GM21717 (cell line): ENCODE results near the gene CDH6.
"Not testable (repeated sequence)": the region's sequence is repeated elsewhere in the genome, so short reads cannot be mapped to it uniquely, and the experiment has no call there.

Experiments used
- ATAC-seq: cut with Tn5 transposase; IDR thresholded peaks from one replicate; pipeline ENCODE4 v1.9.1; 2021; ENCODE audit warnings: mild to moderate bottlenecking, moderate library complexity; ENCODE audit not compliant: unreplicated experiment

CDH6 gene

GRCh38 chr5:31322946-31323345 lies 129.5 kb downstream of the CDH6 start:
- ATAC-seq = no peak

- no peak for ATAC-seq
Observed at GRCh38 chr5:31324842-31325241, 131.4 kb downstream of the CDH6 start.

- no peak for ATAC-seq
Observed at GRCh38 chr5:31328040-31328733, 134.7 kb downstream of the CDH6 start.

GRCh38 chr5:31329715-31330114 lies 136.2 kb downstream of the CDH6 start:
- ATAC-seq = no peak

- ATAC-seq = no peak
Observed at GRCh38 chr5:31332160-31332559, 138.7 kb downstream of the CDH6 start.

- no peak for ATAC-seq
Observed at GRCh38 chr5:31333475-31333874, 140.0 kb downstream of the CDH6 start.

GRCh38 chr5:31334061-31334860 lies 140.8 kb downstream of the CDH6 start:
- ATAC-seq = no peak

GRCh38 chr5:31335456-31335855 lies 142.0 kb downstream of the CDH6 start:
- ATAC-seq = no peak

- no peak for ATAC-seq
Observed at GRCh38 chr5:31343946-31344345, 150.5 kb downstream of the CDH6 start.

GRCh38 chr5:31346896-31347551 lies 153.5 kb downstream of the CDH6 start:
- ATAC-seq = no peak

GRCh38 chr5:31347552-31347905 lies 154.0 kb downstream of the CDH6 start:
- ATAC-seq = no peak

GRCh38 chr5:31350395-31350794 lies 156.9 kb downstream of the CDH6 start:
- ATAC-seq = no peak

GRCh38 chr5:31355337-31355736 lies 161.9 kb downstream of the CDH6 start:
- no peak for ATAC-seq

GRCh38 chr5:31357038-31357437 lies 163.6 kb downstream of the CDH6 start:
- no peak for ATAC-seq

- ATAC-seq = no peak
Observed at GRCh38 chr5:31359839-31360238, 166.4 kb downstream of the CDH6 start.

GRCh38 chr5:31361234-31361633 lies 167.7 kb downstream of the CDH6 start:
- no peak for ATAC-seq

- ATAC-seq = not testable (repeated sequence)
Observed at GRCh38 chr5:31361704-31362528, 168.4 kb downstream of the CDH6 start.

GRCh38 chr5:31362529-31362900 lies 169.0 kb downstream of the CDH6 start:
- ATAC-seq = no peak

GRCh38 chr5:31362931-31363568 lies 169.6 kb downstream of the CDH6 start:
- no peak for ATAC-seq

GRCh38 chr5:31364881-31365636 lies 171.6 kb downstream of the CDH6 start:
- ATAC-seq = no peak
